Tibial nerve (tissue), 3 donors: Measurements from ENCODE around the gene GTPBP4.

Source experiments
- POLR2A ChIP-seq, 2 donors: fragments of 450-650 bp; IDR thresholded peaks; one replicate each; pipeline ENCODE4 v1.6.1; 2017; ENCODE audit warnings: antibody characterized with exemption in 2 of 2, mild to moderate bottlenecking in 2 of 2, moderate library complexity in 2 of 2
- TF ChIP-seq, protein P1 (sequence below), 5 experiments: fragments of 200-600 bp in 3 of 5; fragments of 450-650 bp in 2 of 5; sonication (generic) in 3 of 5; IDR thresholded peaks; one replicate each; pipeline ENCODE4 v1.5.1; 2016 to 2019; ENCODE audit warnings: antibody characterized with exemption in 5 of 5, mild to moderate bottlenecking in 3 of 5, moderate library complexity in 2 of 5

DNA sequence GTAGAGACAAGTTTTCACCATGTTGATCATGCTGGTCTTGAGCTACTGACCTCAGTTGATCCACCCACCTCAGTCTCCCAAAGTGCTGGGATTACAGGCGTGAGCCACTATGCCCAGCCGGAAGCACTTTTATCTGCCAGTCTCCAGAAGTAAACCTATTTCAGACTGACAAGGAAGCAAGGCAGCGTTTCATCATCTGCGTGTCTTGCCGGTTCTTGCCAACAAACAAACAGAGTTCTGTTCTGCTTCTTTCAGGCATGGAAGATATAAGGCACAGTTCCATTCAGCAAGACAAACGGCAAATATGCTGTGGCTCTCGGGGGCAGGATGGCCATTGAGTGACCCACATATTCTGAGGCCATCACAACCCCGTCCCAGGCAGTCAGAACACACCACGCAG lies 41.2 kb upstream of the GTPBP4 start:
- TF ChIP-seq, protein P1, sequence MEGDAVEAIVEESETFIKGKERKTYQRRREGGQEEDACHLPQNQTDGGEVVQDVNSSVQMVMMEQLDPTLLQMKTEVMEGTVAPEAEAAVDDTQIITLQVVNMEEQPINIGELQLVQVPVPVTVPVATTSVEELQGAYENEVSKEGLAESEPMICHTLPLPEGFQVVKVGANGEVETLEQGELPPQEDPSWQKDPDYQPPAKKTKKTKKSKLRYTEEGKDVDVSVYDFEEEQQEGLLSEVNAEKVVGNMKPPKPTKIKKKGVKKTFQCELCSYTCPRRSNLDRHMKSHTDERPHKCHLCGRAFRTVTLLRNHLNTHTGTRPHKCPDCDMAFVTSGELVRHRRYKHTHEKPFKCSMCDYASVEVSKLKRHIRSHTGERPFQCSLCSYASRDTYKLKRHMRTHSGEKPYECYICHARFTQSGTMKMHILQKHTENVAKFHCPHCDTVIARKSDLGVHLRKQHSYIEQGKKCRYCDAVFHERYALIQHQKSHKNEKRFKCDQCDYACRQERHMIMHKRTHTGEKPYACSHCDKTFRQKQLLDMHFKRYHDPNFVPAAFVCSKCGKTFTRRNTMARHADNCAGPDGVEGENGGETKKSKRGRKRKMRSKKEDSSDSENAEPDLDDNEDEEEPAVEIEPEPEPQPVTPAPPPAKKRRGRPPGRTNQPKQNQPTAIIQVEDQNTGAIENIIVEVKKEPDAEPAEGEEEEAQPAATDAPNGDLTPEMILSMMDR (IDR thresholded peaks at IDR 0.05), result no peak
- no peak for TF ChIP-seq POLR2A (IDR thresholded peaks at IDR 0.05)
